Testis (tissue), 3 donors: ENCODE measurements around the gene FUCA2. TPM values are rescaled to one million over a fixed set of nuclear protein-coding genes. Genes with fewer than 3 reads are reported as not detected.
A peak's percentile ranks its signal among the peaks of the same experiment; 100 is the strongest.

Experiments
- DNase-seq: peaks from one replicate; pipeline ENCODE4 v3.0.0-alpha.2; 2019
- H3K27ac ChIP-seq, 2 donors: fragments of 200-600 bp; sonication (generic); one replicate each; pipeline ENCODE4 v1.5.1; 2019
- H3K27me3 ChIP-seq: fragments of 200-600 bp; sonication (generic); one replicate; pipeline ENCODE4 v1.5.1; 2019
- H3K36me3 ChIP-seq: fragments of 200-600 bp; sonication (generic); one replicate; pipeline ENCODE4 v1.5.1; 2017; ENCODE audit warnings: low read depth; ENCODE audit errors: missing control alignments
- H3K4me1 ChIP-seq: fragments of 200-600 bp; sonication (generic); one replicate; pipeline ENCODE4 v1.5.1; 2019
- H3K4me3 ChIP-seq, 2 donors: fragments of 200-600 bp; sonication (generic); one replicate each; pipeline ENCODE4 v1.5.1; 2017 to 2019
- H3K9me3 ChIP-seq: fragments of 200-600 bp; sonication (generic); one replicate; pipeline ENCODE4 v1.5.1; 2017
- CTCF ChIP-seq, 3 experiments: fragments of 450-650 bp in 2 of 3; fragments of 200-600 bp in 1 of 3; sonication (generic) in 1 of 3; IDR thresholded peaks; one replicate each; pipeline ENCODE4 v1.5.1; 2016 to 2019; ENCODE audit warnings: antibody characterized with exemption in 3 of 3, mild to moderate bottlenecking in 2 of 3, moderate library complexity in 1 of 3
- POLR2A ChIP-seq: fragments of 450-650 bp; IDR thresholded peaks from one replicate; pipeline ENCODE4 v1.6.1; 2017; ENCODE audit warnings: antibody characterized with exemption, mild to moderate bottlenecking, moderate library complexity
- WGBS, 2 donors: methylation state at CpG; one replicate each; pipeline ENCODE4 v1.1.5; 2018; 5-methylcytosine and 5-hydroxymethylcytosine counted together
- intact Hi-C: fragments of 100-400 bp; cut with DNase I; formaldehyde crosslinking; loops from one replicate; pipeline ENCODE4 v1.15.1; 2023; ENCODE audit warnings: low total_unique reads
- polyA plus RNA-seq: library from polyadenylated mRNA; stranded (reverse); fragments of 350-450 nt; fragmentation: Illumina TruSeq; extraction: RNeasy Lipid Tissue Mini Kit (QIAGEN cat#74804); gene quantifications from one replicate; pipeline ENCODE4 v1.2.3, GENCODE V29; 2014; ENCODE audit warnings: low read depth, low replicate concordance; ENCODE audit not compliant: insufficient read depth
- total RNA-seq, 2 donors: library from RNA; depleted of rRNA; stranded (reverse); fragments of >200 nt; gene quantifications; one replicate each; pipeline ENCODE4 v1.2.3, GENCODE V29; 2016

The FUCA2 gene
- total and polyA plus RNA-seq, 3 donors from 2014 or later: 20.0 to 29.4 (median 25.3) TPM

GRCh38 chr6:143536461-143536865, 24.9 kb upstream of the FUCA2 start:
- H3K9me3 ChIP-seq: no peaks in the 10 kb centered on the region
- 4 to 6% methylated on average over 13 to 26 of the region's 27 CpGs for WGBS, 2 donors
- H3K36me3 ChIP-seq: no peaks in the 10 kb centered on the region
- H3K4me1 ChIP-seq: no peaks in the 10 kb centered on the region
- intact Hi-C loops: no loop called here
- H3K27ac ChIP-seq: peak overlapping the region in 1 of 2 donors; percentile 6
- H3K4me3 ChIP-seq: peak overlapping the region; percentile 55 to 58
- TF ChIP-seq POLR2A (no peak), CTCF (IDR thresholded peaks at IDR 0.05) (no peak)
- H3K27me3 ChIP-seq: no peaks in the 10 kb centered on the region
- DNase-seq: peak; percentile 34

- intact Hi-C loops: no loop called here
- Histone ChIP-seq H3K27ac (no peak overlapping the region), H3K4me1 (no peaks in the 10 kb centered on the region), H3K36me3 (no peaks in the 10 kb centered on the region), H3K9me3 (no peaks in the 10 kb centered on the region), H3K27me3 (no peaks in the 10 kb centered on the region), H3K4me3 (no peak overlapping the region)
- 82 to 89% methylated on average over 5 of the region's 5 CpGs for WGBS, 2 donors
- no peak for DNase-seq
- TF ChIP-seq CTCF (IDR thresholded peaks at IDR 0.05) (no peak), POLR2A (no peak)
Observed at GRCh38 chr6:143535189-143535614, 23.7 kb upstream of the FUCA2 start.

- Histone ChIP-seq H3K27ac (no peak overlapping the region), H3K4me1 (no peaks in the 10 kb centered on the region), H3K36me3 (no peaks in the 10 kb centered on the region), H3K9me3 (no peaks in the 10 kb centered on the region), H3K27me3 (no peaks in the 10 kb centered on the region), H3K4me3 (no peak overlapping the region)
- WGBS, 2 donors: 64 to 66% methylated on average over 5 of the region's 5 CpGs
- DNase-seq: no peak
- TF ChIP-seq POLR2A (no peak), CTCF (IDR thresholded peaks at IDR 0.05) (no peak)
- intact Hi-C loops: no loop called here
Observed at GRCh38 chr6:143531720-143532499, 20.4 kb upstream of the FUCA2 start.

GRCh38 chr6:143529095-143529494, 17.6 kb upstream of the FUCA2 start:
- Histone ChIP-seq H3K27me3 (no peaks in the 10 kb centered on the region), H3K4me3 (no peak overlapping the region), H3K27ac (no peak overlapping the region), H3K4me1 (no peaks in the 10 kb centered on the region), H3K9me3 (no peaks in the 10 kb centered on the region), H3K36me3 (no peaks in the 10 kb centered on the region)
- DNase-seq: no peak
- WGBS, 2 donors: 36 to 37% methylated on average over 2 of the region's 2 CpGs
- intact Hi-C loops: no loop called here
- TF ChIP-seq POLR2A (no peak), CTCF (IDR thresholded peaks at IDR 0.05) (no peak)
